SK-N-MC (cell line): ENCODE results near the gene TMEM255B.

ENCODE experiments used
- EZH2 ChIP-seq: fragments of 200-600 bp; sonication (generic); IDR thresholded peaks from one replicate; pipeline ENCODE4 v1.6.1; 2017; ENCODE audit warnings: antibody characterized with exemption
- POLR2AphosphoS5 ChIP-seq: IDR thresholded peaks from 2 replicates; pipeline ENCODE4 v1.6.1; 2012; ENCODE audit warnings: mild to moderate bottlenecking, low read depth, low read length, borderline replicate concordance

DNA sequence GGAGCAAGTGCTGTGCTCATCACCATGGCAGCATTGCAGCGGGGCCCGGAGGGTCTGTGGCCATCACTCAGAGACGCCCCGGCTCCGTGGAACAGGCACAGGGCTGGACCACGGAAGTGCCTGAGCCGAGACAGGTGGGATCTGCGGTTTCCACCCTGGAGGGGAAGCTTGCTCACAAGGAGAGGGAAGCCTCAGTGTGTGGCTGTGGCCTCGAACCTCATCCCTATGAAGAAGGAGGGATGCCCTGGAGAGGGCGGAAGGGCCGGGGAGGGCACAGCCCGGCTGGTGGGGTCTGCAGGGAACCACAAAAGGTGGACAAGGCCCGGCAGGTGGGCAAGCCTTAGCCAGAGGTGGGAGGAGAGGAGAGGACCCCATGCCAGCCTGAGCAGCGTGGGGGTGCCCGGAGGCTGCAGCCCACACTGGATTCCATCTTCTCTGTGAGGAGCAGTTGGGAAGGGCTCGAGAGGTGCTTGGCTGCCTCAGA, 30.4 kb upstream of the TMEM255B start:
- TF ChIP-seq POLR2AphosphoS5 (no peak), EZH2 (no peak)
